HG02870 (cell line): Measurements from ENCODE around the gene ABCC1.
"Not testable (repeated sequence)": the region's sequence is repeated elsewhere in the genome, so short reads cannot be mapped to it uniquely, and the experiment has no call there.

Source experiments
- ATAC-seq: cut with Tn5 transposase; IDR thresholded peaks from one replicate; pipeline ENCODE4 v1.9.1; 2021; ENCODE audit warnings: mild to moderate bottlenecking, moderate library complexity; ENCODE audit not compliant: unreplicated experiment

Gene ABCC1

DNA sequence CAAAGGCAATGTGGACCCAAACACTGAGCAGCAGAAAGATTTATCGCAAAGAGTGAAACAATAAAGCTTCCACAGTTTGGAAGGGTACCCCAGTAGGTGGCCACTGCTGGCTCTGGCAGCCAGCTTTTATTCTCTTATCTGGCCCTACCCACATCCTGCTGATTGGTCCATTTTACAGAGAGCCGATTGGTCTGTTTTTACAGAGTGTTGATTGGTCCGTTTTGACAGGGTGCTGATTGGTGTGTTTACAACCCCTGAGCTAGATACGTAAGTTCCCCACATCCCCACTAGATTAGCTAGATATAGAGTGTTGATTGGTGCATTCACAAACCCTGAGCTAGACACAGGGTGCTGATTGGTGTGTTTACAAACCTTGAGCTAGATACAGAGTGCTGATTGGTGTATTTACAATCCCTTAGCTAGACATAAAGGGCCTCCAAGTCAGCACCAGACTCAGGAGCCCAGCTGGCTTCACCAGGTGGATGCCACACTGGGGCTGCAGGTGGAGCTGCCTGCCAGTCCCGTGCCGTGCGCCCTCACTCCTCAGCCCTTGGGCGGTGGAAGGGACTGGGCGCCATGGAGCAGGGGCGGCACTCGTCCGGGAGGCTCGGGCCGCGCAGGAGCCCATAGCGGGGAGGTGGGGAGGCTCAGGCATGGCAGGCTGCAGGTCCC is 154.9 kb downstream of the ABCC1 start:
- not testable (repeated sequence) for ATAC-seq

DNA sequence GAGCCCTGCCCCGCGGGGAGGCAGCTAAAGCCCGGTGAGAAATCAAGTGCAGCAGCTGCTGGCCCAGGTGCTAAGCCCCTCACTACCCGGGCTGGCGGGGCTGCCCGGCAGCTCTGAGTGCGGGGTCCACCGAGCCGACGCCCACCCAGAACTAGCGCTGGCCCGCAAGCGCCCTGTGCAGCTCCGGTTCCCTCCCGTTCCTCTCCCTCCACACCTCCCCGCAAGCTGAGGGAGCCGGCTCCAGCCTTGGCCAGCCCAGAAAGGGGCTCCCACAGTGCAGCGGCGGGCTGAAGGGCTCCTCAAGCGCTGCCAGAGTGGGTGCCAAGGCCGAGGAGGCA is 155.4 kb downstream of the ABCC1 start:
- not testable (repeated sequence) for ATAC-seq

DNA sequence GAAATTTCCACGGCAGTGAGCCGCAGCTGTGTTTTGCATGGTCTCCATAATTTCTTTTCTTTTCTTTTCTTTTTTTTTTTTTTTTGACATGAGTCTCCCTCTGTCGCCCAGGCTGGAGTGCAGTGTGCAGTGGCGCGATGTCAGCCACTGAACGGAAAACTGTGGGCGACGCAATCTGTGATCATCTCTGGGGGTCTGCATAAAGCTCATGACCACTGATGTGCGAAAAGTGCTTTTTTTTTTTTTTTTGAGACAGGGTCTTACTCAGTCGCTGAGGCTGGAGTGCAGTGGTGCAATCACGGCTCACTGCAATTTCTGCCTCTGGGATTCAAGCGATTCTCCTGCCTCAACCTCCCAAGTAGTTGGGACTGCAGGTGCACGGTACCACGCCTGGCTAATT is 156.2 kb downstream of the ABCC1 start:
- no peak for ATAC-seq

DNA sequence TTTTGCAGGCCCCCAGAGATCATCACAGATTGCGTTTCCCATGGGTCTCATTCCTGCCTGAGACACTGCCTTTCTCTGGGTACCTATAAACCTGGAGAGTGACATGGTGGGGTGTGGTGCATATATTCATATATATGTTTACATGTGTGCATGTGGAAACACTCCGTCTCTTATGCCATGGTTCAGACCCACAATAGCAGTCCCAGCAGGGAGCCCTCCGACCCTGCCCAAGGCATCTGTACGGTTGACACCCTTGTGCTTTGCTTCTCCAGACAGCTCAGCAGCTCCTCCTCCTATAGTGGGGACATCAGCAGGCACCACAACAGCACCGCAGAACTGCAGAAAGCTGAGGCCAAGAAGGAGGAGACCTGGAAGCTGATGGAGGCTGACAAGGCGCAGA is 157.1 kb downstream of the ABCC1 start:
- no peak for ATAC-seq

DNA sequence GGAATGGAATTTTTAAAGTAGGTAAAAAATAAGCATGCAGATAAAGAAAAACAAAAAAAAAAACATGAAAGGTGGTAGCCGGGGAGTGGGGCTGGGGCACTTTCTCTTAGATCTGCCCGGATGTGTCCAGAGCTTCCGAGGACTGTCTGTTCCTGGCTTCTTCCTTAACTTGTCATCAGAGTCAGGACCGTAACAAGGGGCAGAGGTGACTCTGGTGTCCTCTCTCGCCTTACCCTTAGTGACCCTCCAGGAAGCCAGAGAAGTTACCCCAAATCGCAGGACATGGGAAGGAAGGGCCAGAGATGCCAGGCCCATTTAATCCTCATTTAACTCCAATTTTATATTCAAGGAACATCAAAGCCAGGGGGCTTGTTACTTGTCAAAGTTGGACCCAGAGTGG is 158.4 kb downstream of the ABCC1 start:
- no peak for ATAC-seq

DNA sequence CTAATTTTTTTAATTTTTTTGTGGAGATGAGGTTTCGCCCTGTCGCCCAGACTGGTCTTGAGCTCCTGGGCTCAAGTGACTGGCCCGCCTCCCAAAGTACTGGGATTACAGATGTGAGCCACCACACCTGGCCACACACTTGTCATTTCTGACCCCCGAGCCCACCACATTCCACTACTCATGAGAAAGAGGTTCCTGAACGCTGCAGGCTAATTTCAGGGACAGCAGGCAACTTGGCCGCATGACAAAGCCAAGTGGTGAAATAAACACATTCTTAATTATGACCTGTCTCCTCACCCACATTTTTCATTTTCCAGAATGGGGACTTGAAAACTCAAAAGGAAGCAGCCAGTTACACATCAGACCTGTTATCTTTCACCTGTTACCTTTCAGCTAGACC is 159.3 kb downstream of the ABCC1 start:
- no peak for ATAC-seq

DNA sequence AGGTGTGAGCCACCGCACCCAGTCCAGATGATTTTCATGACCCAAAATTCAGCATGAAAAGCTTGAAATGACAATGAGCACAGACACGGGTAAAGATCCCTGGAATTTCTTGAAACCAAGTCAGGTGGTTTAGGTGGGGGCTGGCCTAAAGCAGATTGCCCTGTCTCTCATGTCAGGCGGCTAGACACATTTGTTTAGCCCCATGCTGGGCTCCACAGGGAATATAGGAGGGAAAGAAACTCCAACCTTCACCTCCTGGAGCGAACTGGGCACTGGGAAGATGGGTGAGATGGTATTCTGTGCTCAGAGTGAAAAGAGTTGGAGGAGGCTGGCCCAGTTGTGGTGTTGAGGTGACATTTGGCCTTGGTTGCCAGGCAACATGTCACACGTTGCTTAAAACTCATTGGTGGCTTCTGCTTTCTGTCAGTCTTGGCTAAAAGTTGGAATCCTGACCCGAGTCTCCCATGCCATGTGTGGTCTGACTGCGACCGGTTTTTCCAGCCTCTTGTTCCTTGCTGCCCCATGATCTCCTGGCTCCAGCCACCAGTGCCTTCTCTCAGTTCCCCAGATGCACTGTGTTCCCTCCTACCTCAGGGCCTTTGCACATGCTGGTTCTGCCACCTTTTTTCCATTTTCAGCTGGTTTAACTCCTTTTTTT is 160.2 kb downstream of the ABCC1 start:
- no peak for ATAC-seq

DNA sequence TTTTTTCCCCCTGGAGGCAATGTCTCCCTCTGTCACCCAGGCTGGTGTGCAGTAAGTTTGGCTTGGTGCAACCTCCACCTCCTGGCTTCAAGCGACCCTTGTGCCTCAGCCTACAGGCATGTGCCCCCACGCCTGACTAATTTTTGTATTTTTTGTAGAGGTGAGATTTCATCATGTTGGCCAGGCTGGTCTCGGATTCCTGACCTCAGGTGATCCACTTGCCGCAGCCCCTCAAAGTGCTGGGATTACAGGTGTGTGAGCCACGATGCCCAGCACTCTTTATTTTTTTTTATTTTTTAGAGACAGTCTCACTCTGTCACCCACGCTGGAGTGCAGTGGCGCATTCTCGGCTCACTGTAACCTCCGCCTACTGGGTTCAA is 160.7 kb downstream of the ABCC1 start:
- no peak for ATAC-seq

DNA sequence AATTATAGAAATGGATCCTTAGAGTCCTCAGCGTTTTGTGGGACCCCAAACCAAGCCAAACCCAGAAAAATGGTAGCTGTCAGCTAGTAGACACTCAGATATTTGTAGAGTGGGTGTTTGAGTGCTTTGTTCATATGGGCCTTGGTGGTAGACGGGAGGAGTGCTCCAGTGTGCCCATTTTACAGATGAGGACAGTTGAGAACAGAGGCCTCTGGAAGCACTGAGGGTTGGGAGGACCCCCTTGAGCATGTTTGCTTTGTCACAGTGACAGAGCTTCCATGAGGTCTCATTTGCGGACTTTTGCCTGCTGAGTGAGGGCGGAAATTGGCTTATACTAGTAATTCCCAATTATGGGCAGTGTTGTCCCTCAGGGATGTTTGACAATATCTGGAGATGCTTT is 162.2 kb downstream of the ABCC1 start:
- ATAC-seq = no peak

DNA sequence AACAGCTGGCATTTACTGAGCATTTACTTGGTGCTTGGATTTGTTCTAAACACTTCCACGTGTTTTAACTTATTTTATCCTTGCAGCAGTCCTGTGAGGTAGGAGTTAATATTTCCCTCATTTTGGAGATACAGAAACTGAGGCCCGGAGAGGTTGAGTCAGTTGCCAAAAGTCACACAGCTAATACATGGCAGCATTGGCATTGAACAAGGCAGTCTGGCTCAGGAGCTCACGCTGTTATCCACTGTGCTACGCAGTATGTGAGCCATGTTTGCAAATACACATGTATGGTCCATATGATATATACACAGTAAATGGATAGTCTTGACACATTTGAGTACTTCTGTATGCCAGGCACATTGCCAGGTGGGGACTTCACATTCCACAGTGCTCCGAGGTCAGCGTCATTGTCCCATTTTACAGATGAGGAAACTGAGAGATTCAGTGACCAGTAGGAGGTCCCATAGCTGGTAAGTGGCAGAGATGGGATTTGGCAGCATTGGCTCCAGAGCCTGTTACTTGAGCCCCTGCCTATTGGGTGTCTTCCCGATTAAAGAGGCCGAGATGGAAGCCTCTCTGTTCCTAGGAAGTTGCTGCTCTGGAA is 163.1 kb downstream of the ABCC1 start:
- no peak for ATAC-seq

DNA sequence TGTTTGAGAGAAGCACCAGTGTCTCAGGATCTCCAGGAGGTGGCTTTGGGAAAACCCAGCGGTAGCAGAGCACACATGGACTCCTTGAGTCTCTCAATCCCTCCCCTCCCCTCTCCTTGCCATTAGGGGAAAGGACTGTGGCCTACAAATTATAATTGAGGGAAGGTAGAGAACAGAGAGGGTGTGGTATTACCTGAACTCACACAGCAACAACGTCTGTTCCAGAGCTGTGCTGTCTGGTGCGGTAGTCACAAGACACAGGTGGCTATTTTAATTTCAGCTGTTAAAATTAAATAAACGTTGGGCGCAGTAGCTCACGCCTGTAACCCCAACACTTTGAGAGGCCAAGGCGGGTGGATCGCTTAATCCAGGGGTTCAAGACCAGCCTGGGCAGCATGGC is 163.7 kb downstream of the ABCC1 start:
- ATAC-seq = no peak

DNA sequence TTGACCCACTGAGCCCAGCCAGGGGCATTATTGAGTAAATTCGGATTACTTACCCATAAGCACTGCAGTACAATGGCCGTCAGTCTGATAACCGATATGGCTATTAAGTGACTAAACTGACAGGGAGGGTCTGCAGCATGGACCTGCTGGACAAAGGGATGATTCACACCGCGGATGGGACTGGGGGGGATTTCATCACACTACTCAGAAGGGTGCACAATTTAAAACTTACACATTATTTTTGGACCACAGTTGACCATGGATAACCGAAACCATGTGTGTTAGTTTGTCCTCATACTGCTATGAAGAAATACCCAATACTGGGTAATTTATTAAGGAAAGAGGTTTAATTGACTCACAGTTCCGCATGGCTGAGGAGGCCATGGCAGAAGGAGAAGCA is 167.4 kb downstream of the ABCC1 start:
- no peak for ATAC-seq

DNA sequence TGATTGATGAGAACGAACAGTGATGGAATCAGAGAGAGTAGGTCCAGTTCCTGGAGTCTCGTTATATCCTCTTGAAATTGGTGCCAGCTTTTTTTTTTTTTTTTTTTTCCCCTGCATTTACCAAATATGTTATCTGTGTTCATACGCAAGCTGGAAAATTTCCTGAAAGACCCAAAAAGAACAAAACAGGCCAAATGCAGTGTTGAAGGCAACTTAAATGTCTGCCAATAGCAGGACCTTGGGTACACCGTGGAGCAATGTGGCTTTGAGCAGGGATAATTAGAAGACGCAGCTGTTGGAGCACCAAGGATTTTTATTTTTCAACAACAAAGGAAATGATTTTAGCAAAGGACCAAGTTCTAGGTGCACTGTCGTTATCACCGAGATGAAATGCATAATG is 168.9 kb downstream of the ABCC1 start:
- ATAC-seq = no peak

DNA sequence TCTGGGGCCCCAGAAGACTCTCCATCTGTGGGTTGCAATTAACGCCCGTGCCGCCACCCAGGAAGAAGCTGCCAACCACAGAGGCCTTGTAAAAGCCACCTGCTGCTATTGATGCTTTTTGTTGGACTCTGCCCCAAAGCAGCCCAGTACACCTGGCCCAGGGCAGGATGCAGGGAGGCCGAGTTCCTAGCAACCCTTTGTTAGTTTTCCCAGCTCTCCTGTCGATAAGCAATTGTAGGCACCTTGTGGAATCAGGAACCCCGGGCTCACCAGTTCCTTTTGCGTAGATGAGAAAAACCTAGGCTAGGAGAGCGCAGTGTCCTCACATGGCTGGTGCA is 170.6 kb downstream of the ABCC1 start:
- no peak for ATAC-seq

DNA sequence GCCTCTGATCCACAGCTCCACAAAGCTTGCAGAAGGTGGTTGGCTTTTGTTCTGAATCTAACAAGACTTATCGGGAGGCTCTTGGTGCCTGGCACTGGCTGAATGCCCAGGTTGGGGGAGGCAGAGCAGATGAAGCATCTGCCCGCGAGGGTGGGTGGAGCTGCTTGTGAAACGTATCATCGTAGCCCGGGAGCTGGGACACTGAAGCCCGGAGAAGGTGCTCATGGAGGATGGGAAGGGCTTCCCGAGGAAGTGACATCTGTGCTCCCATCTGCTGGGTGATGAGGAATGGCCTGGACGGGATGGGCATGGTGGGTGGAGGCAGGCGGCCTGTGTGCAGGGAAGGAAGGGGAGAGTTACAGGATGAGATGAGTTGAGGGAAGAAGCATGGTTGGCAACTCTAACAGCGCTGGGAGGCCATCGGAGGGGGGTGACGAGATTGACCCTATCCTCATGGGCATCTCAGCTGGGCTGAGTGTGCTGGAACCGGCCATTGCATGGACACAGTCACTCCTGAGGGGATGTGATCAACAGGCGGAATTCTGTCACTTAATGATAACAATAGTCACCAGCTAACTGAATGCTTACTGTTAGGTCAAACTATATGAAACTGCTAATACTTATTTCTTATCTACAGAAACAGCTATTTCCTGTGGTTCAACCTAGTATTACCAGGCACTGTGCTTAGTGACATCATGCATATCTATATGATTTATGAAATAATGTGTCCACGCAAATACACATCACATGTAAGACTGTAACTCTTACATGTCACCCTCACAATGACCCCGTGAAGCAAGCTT is 171.2 kb downstream of the ABCC1 start:
- no peak for ATAC-seq

DNA sequence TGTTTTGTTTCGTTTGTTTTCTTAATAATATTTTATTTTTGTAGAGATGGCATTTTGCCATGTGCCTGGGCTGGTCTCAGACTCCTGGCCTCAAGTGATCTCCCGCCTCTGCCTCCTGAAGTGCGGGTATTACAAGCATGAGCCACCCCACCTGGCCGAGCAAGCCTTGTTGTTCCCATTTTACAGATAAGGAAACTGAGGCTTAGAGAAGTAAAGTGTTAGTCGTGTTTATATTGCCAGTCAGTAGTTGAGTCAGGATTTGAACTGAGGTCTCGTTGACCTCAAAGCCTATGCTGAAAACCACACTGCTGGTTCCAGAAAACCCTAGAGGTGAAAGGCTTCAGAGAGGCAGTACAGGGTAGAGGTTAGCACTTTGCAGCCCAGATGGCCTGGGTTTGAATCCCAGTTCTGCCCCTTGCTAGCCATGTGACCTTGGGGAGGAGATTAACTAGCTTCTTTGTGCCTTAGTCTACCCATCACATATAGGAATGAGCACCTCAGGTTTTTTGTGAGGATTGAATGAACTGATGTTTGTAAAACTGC is 171.8 kb downstream of the ABCC1 start:
- no peak for ATAC-seq

DNA sequence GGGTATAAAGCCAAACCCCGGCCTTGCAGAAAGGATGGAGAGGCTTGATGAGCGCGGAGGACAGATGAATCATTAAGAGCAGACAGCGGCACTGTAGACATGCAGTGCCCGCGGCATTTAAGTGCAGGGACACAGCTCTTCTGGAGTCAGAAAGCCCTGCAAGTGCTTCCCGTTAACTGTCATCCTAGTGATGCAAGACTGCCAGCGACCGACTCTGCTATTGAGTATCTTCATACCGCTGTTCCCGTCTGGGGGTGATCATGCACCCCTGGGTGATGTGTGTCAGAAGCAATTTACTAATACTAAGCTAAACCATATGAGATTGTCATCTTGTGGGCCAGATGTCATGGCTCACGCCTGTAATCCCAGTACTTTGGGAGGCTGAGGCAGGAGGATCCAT is 172.8 kb downstream of the ABCC1 start:
- no peak for ATAC-seq

DNA sequence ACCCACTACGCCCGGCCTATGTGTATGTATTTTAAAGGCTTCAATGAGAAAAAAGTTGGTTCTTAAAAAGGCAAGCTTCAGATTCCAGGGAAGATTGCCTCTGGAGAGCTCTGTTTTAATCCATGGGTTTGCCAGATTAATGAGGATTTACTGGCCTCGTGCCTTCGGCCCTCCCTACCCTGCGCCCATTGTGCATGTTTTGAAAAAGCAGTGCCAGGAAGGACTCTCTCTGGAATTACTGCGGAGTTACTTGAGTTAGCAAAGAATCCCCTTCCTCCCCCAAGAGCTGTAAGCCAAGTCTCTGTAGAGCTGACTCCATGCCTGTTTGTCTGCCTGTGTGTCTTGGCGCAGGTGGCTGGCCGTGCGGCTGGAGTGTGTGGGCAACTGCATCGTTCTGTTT is 175.0 kb downstream of the ABCC1 start:
- no peak for ATAC-seq

DNA sequence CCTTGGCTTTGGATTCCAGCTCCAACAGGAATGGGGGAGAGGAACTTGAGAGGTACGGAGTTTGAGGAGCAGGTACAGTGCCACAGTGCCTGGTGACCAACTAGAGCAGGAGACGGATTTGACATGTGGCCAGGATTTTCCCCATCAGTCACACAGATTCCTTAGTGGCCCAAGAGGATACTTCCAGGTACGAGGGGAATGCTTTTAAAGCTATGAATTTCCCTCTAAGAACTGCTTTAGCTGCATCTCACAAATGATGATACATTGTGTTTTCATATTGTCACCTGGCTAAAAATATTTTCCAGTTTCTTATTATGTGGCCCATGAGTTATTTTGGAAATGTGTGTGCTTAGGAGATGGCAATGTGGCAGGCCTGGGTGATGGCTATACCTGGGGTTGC is 175.6 kb downstream of the ABCC1 start:
- ATAC-seq = no peak

DNA sequence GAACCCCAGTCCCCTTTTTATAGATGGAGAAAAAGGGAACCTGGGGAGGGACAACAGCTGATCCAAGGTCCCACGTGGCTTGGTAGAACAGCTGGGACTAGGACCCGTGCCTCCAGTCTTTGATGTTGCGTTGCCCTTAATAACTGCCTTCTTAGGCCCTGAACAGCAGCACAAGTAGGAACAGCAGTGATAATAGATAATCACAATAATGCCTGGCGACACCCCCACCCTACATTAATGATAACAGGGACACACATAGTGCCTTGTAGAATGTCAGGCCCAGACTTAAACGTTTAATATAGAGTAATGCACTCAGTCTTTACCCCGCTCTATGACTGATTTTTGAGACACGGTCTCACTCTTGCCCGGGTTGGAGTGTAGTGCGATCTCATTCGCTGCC is 177.5 kb downstream of the ABCC1 start:
- ATAC-seq = no peak

DNA sequence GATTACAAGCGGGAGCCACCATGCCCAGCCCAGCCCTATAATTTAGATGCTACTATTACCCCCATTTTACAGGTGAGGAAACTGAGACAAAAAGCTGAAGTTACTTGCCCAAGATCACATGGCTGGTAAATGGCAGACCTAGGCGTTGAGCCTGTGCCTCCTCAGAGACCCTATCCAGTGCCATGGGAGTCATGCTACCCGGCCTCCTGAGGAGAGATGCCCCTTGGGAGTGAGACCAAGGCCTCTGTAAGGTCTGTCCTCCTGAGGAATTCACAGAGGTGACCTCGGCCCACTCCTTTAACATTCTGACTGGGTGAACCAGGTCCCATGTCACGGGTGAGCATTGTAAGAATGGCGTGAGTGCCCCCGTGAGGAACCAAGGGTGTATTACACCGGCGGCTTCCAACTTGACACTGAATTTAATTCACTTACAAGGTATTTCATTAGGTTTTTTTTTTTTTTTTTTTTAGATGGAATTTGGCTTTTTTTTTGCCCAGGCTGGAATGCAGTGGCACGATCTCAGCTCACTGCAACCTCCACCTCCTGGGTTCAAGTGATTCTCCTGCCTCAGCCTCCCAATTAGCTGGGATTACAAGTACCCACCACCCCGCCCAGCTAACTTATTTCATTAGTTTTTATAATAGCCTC is 178.2 kb downstream of the ABCC1 start:
- ATAC-seq = no peak
